ENCODE measurements around the gene CHRD. TPM values are rescaled to one million over a fixed set of nuclear protein-coding genes. Genes with fewer than 3 reads are reported as not detected.

The CHRD gene
- polyA plus RNA-seq, 1 of the 3 experiments (the other 2 are of a cell fraction) = 0.95 TPM

DNA sequence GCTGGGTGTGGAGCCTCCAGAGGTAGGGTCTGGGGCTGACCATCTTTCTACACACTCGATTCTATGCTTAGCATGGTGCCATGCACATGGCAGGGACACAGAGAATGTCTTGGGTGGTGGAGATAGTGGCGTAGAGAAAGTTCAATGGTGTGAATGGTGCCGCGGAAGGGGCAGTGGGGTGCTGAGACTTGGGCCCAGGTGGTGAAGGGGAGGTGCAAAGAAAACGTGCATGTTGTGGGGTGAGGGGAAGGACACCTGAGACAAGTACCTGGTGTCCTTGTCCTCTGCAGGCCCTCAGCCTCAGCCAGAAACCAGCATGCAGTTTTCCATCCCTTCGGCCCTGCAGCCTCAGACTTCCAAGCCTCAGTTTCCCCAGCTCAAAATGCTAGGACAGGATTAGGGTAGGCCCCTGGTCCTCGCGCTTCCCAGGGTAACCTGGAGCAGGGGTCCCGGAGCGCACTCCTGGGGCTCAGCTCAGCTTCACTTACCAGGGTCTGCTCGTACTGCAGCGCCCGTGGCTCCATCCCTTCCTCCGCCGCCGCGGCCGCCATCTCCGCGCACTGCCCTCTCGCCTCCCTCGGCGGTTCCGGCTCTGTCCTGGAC lies 18.8 kb upstream of the CHRD start:
- H3K27ac ChIP-seq (ENCODE audit: low read depth in 2 of 2, low read length in 1 of 2) = peak overlapping the region; percentile 46 to 97; a peak in 3 of 4 replicates
- POLR2A ChIA-PET = interaction anchor here (1.0 to 2.7 kb wide), 4 partner anchors 14 to 24 kb away, joined by 3 to 14 read pairs (median 10); partner anchors contain the start of gene FAM131A

GRCh38 chr3:184361532-184361931 lies 18.3 kb upstream of the CHRD start, which contains the start of the genes CLCN2 and POLR2H:
CLCN2 (minus strand) TSS chr3:184361605; CDS start chr3:184361479, 126 bp downstream.
POLR2H (plus strand) TSS chr3:184361710; CDS start chr3:184363493, 1,783 bp downstream.
- POLR2A ChIA-PET = interaction anchor here (0.8 to 2.7 kb wide), 4 partner anchors 15 to 199 kb away, joined by 4 to 14 read pairs (median 10); partner anchors contain the start of gene FAM131A

More for the DNA sequence above, 18.8 kb upstream of the CHRD start:
- WGBS (ENCODE audit: low lambda C conversion rate) = 15% methylated on average over 12 of the region's 24 CpGs
- Histone ChIP-seq H3K4me1 (ENCODE audit: control insufficient read depth in 1 of 2, insufficient read depth in 2 of 2, low read depth in 1 of 2, low read length in 1 of 2) (peaks cover 11 to 19% of the 10 kb centered on the region in 2 experiments; a peak in 2 of 4 replicates), H3F3A (replicated peaks; ENCODE audit: insufficient read depth) (peaks cover 10% of the 10 kb centered on the region), H4K20me1 (ENCODE audit: insufficient read depth) (peaks cover 15% of the 10 kb centered on the region; the same call in 1 of the 2 replicates), H3K9ac (peak overlapping the region; percentile 99), H3K9me3 (no peaks in the 10 kb centered on the region), H3K4me2 (peak overlapping the region; percentile 92), H2AFZ (ENCODE audit: low read depth) (peak overlapping the region; percentile 77), H3K9me2 (no peaks in the 10 kb centered on the region), H3K79me2 (ENCODE audit: insufficient read depth) (peaks cover 45% of the 10 kb centered on the region), H3K27me3 (ENCODE audit: insufficient read depth) (no peaks in the 10 kb centered on the region), H3K36me3 (replicated peaks in 1 of 2; ENCODE audit: control insufficient read depth in 1 of 2, insufficient read depth in 2 of 2, low read length in 1 of 2) (peaks cover 14 to 21% of the 10 kb centered on the region in 2 experiments), H3K4me3 (ENCODE audit: low read depth in 2 of 2, low read length in 1 of 2) (peak overlapping the region; percentile 91 to 96)
- no peak for TF ChIP-seq GABPA (IDR thresholded peaks at IDR 0.05; ENCODE audit: low read depth)
- TF ChIP-seq MXI1 (IDR thresholded peaks at IDR 0.05; ENCODE audit: low read depth, low read length) = peak; percentile 17; the same call in 1 of the 2 replicates
- no peak for DNase-seq
- CTCF ChIA-PET = interaction anchor here (0.7 to 1.5 kb wide), 8 partner anchors 9 to 185 kb away, joined by 3 to 6 read pairs (median 3); no protein-coding TSS in a partner anchor

More at GRCh38 chr3:184361532-184361931, 18.3 kb upstream of the CHRD start, which contains the start of the genes CLCN2 and POLR2H:
- H3K4me1 ChIP-seq (ENCODE audit: control insufficient read depth in 1 of 2, insufficient read depth in 2 of 2, low read depth in 1 of 2, low read length in 1 of 2) = peaks cover 11 to 19% of the 10 kb centered on the region in 2 experiments; a peak in 2 of 4 replicates
- peak; percentile 61 for TF ChIP-seq NRF1 (IDR thresholded peaks at IDR 0.05; ENCODE audit: low read depth, low read length)
- TF ChIP-seq REST (IDR thresholded peaks at IDR 0.05; ENCODE audit: low read depth, low read length) = peak; percentile 13; the same call in 1 of the 2 replicates
- TF ChIP-seq IRF3 (IDR thresholded peaks at IDR 0.05; ENCODE audit: low read depth, low read length) = no peak
- peak; percentile 82 for TF ChIP-seq MXI1 (IDR thresholded peaks at IDR 0.05; ENCODE audit: low read depth, low read length)
- TF ChIP-seq JUND (IDR thresholded peaks at IDR 0.05) = no peak
- no peak for TF ChIP-seq CHD2 (IDR thresholded peaks at IDR 0.05; ENCODE audit: low read length, partially characterized antibody)
- peak; percentile 73; the same call in 1 of the 2 replicates for TF ChIP-seq SIN3A (IDR thresholded peaks at IDR 0.05; ENCODE audit: borderline replicate concordance, low read depth, low read length)
- TF ChIP-seq FOXJ3 (CRISPR knock-in tag; IDR thresholded peaks at IDR 0.05) = no peak
- peak; percentile 77 for TF ChIP-seq TAF1 (IDR thresholded peaks at IDR 0.05; ENCODE audit: borderline replicate concordance, low read depth, low read length)
- peaks cover 17 to 22% of the 10 kb centered on the region in 2 experiments for H3K36me3 ChIP-seq (replicated peaks in 1 of 2; ENCODE audit: control insufficient read depth in 1 of 2, insufficient read depth in 2 of 2, low read length in 1 of 2)
- peaks cover 46% of the 10 kb centered on the region for H3K79me2 ChIP-seq (ENCODE audit: insufficient read depth)
- no peaks in the 10 kb centered on the region for H3K9me2 ChIP-seq
- H3K9me3 ChIP-seq = no peaks in the 10 kb centered on the region
- peak within 1 kb of the TSS; percentile 97 to 99 for H3K27ac ChIP-seq (ENCODE audit: low read depth in 2 of 2, low read length in 1 of 2)
- H3K9ac ChIP-seq = peak within 1 kb of the TSS; percentile 99
- peak within 1 kb of the TSS; percentile 77 for H2AFZ ChIP-seq (ENCODE audit: low read depth)
- H4K20me1 ChIP-seq (ENCODE audit: insufficient read depth) = peaks cover 15% of the 10 kb centered on the region; the same call in 1 of the 2 replicates
- H3K4me2 ChIP-seq = peak within 1 kb of the TSS; percentile 92
- CTCF ChIA-PET = interaction anchor here (0.8 to 1.9 kb wide), 8 partner anchors 8 to 152 kb away, joined by 3 to 9 read pairs (median 3); no protein-coding TSS in a partner anchor
- no peaks in the 10 kb centered on the region for H3K27me3 ChIP-seq (ENCODE audit: insufficient read depth)
- 3% methylated on average over 6 of the region's 56 CpGs for WGBS (ENCODE audit: low lambda C conversion rate)
- DNase-seq = peak; percentile 89
- peak within 1 kb of the TSS; percentile 91 to 96 for H3K4me3 ChIP-seq (ENCODE audit: low read depth in 2 of 2, low read length in 1 of 2)
- H3F3A ChIP-seq (replicated peaks; ENCODE audit: insufficient read depth) = peaks cover 15% of the 10 kb centered on the region
